ENCODE measurements around the gene CARD11.

DNA sequence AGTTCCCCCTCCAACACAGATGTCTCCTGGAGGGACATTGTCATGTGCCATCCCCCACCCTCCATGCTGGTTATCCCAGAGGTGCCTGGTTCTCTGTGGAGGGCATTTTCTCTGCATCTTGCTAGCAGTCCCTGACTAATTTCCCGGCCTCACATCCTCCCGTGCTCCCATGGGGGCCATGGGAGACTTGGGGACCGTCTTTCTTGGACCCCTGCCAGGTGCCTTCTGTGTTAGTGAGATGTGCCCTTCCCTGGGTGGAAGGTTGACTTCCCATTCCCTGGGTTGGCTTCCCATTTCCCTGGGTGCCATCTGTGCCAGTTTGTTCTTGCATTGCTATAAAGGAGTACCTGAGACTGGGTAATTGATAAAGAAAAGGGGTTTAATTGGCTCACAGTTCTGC, 177.1 kb downstream of the CARD11 start:
- TF ChIP-seq, protein P1, sequence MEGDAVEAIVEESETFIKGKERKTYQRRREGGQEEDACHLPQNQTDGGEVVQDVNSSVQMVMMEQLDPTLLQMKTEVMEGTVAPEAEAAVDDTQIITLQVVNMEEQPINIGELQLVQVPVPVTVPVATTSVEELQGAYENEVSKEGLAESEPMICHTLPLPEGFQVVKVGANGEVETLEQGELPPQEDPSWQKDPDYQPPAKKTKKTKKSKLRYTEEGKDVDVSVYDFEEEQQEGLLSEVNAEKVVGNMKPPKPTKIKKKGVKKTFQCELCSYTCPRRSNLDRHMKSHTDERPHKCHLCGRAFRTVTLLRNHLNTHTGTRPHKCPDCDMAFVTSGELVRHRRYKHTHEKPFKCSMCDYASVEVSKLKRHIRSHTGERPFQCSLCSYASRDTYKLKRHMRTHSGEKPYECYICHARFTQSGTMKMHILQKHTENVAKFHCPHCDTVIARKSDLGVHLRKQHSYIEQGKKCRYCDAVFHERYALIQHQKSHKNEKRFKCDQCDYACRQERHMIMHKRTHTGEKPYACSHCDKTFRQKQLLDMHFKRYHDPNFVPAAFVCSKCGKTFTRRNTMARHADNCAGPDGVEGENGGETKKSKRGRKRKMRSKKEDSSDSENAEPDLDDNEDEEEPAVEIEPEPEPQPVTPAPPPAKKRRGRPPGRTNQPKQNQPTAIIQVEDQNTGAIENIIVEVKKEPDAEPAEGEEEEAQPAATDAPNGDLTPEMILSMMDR (IDR thresholded peaks at IDR 0.05) = no peak
- TF ChIP-seq POLR2AphosphoS5 (IDR thresholded peaks at IDR 0.05; ENCODE audit: low read depth, low read length) = no peak
- TF ChIP-seq, protein P2, sequence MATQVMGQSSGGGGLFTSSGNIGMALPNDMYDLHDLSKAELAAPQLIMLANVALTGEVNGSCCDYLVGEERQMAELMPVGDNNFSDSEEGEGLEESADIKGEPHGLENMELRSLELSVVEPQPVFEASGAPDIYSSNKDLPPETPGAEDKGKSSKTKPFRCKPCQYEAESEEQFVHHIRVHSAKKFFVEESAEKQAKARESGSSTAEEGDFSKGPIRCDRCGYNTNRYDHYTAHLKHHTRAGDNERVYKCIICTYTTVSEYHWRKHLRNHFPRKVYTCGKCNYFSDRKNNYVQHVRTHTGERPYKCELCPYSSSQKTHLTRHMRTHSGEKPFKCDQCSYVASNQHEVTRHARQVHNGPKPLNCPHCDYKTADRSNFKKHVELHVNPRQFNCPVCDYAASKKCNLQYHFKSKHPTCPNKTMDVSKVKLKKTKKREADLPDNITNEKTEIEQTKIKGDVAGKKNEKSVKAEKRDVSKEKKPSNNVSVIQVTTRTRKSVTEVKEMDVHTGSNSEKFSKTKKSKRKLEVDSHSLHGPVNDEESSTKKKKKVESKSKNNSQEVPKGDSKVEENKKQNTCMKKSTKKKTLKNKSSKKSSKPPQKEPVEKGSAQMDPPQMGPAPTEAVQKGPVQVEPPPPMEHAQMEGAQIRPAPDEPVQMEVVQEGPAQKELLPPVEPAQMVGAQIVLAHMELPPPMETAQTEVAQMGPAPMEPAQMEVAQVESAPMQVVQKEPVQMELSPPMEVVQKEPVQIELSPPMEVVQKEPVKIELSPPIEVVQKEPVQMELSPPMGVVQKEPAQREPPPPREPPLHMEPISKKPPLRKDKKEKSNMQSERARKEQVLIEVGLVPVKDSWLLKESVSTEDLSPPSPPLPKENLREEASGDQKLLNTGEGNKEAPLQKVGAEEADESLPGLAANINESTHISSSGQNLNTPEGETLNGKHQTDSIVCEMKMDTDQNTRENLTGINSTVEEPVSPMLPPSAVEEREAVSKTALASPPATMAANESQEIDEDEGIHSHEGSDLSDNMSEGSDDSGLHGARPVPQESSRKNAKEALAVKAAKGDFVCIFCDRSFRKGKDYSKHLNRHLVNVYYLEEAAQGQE (IDR thresholded peaks at IDR 0.05; ENCODE audit: insufficient read depth in 1 of 2, low read depth in 2 of 2, low read length in 1 of 2) = no peak
